ENCODE data around the gene SLC26A1. TPM values are rescaled to one million over a fixed set of nuclear protein-coding genes. Genes with fewer than 3 reads are reported as not detected.

SLC26A1 gene
- total RNA-seq, 3 donors from 2014 or later, result 0.33 to 0.48 (median 0.44) TPM

DNA sequence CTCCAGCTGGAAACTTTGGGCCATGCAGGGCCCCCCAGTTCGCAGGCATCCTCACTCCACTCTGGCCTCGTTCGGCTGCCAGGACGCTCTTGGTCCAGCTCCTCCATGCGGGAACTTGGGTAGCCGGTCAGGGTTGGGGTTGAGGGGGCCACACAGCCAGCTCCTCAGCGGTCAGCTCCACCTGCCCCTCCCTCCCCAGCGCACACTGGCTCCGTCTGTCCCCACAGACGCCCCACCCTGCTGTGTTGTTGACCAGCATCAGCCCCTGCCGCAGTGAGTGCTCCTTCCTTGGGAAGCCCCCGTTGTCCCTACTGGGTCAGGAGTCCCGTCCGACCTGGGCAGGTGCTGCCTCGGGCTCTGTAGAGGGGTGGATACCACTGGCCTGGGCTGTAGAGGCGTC lies 24.0 kb upstream of the SLC26A1 start:
- H3K36me3 ChIP-seq, result no peaks in the 10 kb centered on the region
- no peak for DNase-seq (ENCODE audit: low spot score in 2 of 2)
- H3K4me3 ChIP-seq, result no peak overlapping the region
- H3K4me1 ChIP-seq, result no peaks in the 10 kb centered on the region
- TF ChIP-seq, protein P1, sequence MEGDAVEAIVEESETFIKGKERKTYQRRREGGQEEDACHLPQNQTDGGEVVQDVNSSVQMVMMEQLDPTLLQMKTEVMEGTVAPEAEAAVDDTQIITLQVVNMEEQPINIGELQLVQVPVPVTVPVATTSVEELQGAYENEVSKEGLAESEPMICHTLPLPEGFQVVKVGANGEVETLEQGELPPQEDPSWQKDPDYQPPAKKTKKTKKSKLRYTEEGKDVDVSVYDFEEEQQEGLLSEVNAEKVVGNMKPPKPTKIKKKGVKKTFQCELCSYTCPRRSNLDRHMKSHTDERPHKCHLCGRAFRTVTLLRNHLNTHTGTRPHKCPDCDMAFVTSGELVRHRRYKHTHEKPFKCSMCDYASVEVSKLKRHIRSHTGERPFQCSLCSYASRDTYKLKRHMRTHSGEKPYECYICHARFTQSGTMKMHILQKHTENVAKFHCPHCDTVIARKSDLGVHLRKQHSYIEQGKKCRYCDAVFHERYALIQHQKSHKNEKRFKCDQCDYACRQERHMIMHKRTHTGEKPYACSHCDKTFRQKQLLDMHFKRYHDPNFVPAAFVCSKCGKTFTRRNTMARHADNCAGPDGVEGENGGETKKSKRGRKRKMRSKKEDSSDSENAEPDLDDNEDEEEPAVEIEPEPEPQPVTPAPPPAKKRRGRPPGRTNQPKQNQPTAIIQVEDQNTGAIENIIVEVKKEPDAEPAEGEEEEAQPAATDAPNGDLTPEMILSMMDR (IDR thresholded peaks at IDR 0.05), result no peak
- TF ChIP-seq POLR2A (IDR thresholded peaks at IDR 0.05) (no peak), POLR2AphosphoS5 (IDR thresholded peaks at IDR 0.05) (no peak)
- intact Hi-C loops (cut with DNase I; ENCODE audit: low total_unique reads), result no loop called here
- H3K27me3 ChIP-seq, result no peaks in the 10 kb centered on the region
- no peaks in the 10 kb centered on the region for H3K9me3 ChIP-seq
- H3K27ac ChIP-seq, result no peak overlapping the region

DNA sequence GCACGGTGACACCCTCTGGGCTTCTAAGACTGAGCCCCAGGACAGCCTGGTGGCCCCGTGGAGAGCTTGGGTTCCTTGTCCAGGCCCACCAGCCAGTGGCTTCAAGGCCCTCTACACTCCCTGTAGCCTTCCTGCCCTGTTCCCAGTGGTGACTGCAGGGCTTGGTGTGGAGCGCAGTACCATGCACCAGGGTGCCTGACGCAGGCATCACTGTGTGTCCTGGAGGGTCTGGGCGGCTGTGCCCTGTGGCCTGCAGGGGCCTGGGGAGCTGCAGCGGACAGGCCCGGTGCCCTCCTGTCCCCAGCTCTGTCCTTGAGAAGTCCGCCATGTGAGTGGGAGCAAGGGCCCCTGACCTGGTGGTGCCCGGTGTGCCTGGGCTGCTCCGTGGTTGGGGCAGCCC lies 22.5 kb upstream of the SLC26A1 start:
- Histone ChIP-seq H3K27ac (no peak overlapping the region), H3K4me3 (no peak overlapping the region), H3K36me3 (no peaks in the 10 kb centered on the region), H3K9me3 (no peaks in the 10 kb centered on the region), H3K27me3 (no peaks in the 10 kb centered on the region), H3K4me1 (peaks cover 2 to 4% of the 10 kb centered on the region in 2 donors)
- TF ChIP-seq, protein P1 (IDR thresholded peaks at IDR 0.05), result no peak
- TF ChIP-seq POLR2A (IDR thresholded peaks at IDR 0.05) (no peak), POLR2AphosphoS5 (IDR thresholded peaks at IDR 0.05) (no peak)
- DNase-seq (ENCODE audit: low spot score in 2 of 2), result no peak
- intact Hi-C loops (cut with DNase I; ENCODE audit: low total_unique reads), result no loop called here

DNA sequence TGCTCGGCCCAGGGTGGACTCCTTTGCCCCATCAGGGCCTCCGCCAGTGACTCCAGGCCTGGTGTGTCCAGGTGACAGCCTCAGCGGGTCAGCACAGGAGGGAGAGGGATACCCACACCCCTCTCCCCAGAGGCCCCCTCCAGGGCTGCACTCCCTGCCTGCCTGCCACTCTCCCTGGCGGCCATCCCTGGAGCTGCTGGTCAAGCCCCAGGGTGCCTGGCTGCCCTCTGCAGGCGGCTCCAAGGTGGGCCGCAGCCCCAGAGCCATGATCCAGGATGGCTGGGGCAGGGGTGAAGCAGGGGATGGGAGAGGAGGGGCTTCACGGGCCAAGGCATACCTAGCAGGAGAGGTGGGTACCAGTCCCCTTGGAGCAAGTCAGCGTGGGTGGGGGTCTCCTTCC lies 22.0 kb upstream of the SLC26A1 start:
- H3K9me3 ChIP-seq, result no peaks in the 10 kb centered on the region
- H3K27ac ChIP-seq, result no peak overlapping the region
- no peak overlapping the region for H3K4me3 ChIP-seq
- DNase-seq (ENCODE audit: low spot score in 2 of 2), result no peak
- H3K36me3 ChIP-seq, result no peaks in the 10 kb centered on the region
- peaks cover 7 to 8% of the 10 kb centered on the region in 2 donors for H3K4me1 ChIP-seq
- no peaks in the 10 kb centered on the region for H3K27me3 ChIP-seq
- TF ChIP-seq, protein P1 (IDR thresholded peaks at IDR 0.05), result no peak
- TF ChIP-seq POLR2A (IDR thresholded peaks at IDR 0.05) (no peak), POLR2AphosphoS5 (IDR thresholded peaks at IDR 0.05) (no peak)
- intact Hi-C loops (cut with DNase I; ENCODE audit: low total_unique reads), result no loop called here

DNA sequence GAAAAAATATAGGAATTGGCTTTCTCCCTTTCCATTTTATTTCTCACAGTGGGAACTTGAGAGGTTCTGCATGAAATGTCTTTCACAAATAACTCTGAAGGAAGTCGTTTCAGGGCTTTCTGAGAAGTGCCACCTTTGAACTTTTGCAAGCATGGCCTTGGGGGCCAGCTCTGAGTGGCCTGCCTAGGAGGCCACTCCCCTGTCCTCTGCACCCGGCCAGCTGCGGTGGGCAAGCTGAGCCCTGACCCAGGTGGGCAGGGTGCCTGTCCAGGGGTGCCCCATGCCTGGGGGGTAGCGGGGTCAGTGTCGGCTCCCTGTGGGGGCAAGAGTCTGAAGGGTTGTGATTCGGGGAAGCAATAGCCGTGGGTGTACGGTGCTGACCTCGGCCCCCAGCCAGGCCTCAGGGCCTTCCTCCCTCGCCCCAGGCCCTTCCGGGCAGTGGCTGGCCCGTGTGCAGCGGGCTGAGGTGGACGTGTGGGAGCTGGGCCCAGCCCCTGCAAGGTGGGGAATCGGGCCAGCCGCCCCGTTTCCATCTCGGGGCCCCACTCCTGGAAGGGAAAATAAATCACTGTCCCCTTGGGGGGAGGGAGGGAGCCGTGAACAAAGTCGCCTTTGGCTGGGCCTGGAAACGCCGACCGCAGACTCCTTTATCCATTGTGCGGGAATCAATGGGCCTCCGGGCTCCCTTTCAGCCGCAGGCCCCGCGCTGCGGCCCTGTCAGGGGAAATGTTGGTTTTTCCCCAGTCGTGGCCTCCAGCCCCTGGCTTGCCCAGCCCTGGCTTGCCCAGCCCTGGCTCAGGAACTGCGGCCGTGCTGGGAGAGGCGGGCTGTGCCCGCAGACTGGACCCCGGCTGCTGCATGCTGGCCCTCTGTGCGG lies 21.3 kb upstream of the SLC26A1 start:
- no peak for DNase-seq (ENCODE audit: low spot score in 2 of 2)
- H3K36me3 ChIP-seq, result no peaks in the 10 kb centered on the region
- no peaks in the 10 kb centered on the region for H3K9me3 ChIP-seq
- peaks cover 9 to 11% of the 10 kb centered on the region in 2 donors for H3K4me1 ChIP-seq
- H3K27me3 ChIP-seq, result no peaks in the 10 kb centered on the region
- no peak overlapping the region for H3K4me3 ChIP-seq
- TF ChIP-seq, protein P1 (IDR thresholded peaks at IDR 0.05), result no peak
- TF ChIP-seq POLR2A (IDR thresholded peaks at IDR 0.05) (no peak), POLR2AphosphoS5 (IDR thresholded peaks at IDR 0.05) (no peak)
- no peak overlapping the region for H3K27ac ChIP-seq
- intact Hi-C loops (cut with DNase I; ENCODE audit: low total_unique reads), result no loop called here
